Tibial nerve (tissue), 4 donors: Measurements from ENCODE around the gene ACTA1. TPM values are rescaled to one million over a fixed set of nuclear protein-coding genes. Genes with fewer than 3 reads are reported as not detected.

Experiments used
- DNase-seq, 2 donors: peaks; one replicate each; pipeline ENCODE4 v3.0.0-alpha.2; 2019; ENCODE audit warnings: low spot score in 2 of 2
- H3K27ac ChIP-seq, 4 donors: fragments of 200-600 bp; sonication (generic) in 3 of 4; one replicate each; pipeline ENCODE4 v1.5.1; 2017 to 2019; ENCODE audit warnings: mild to moderate bottlenecking in 1 of 4
- H3K27me3 ChIP-seq, 2 donors: fragments of 200-600 bp; sonication (generic) in 1 of 2; one replicate each; pipeline versions ENCODE4 v1.5.1 to v1.6.0; 2017 to 2019
- H3K36me3 ChIP-seq, 3 donors: fragments of 200-600 bp; sonication (generic); one replicate each; pipeline ENCODE4 v1.5.1; 2018 to 2019
- H3K4me1 ChIP-seq, 4 donors: fragments of 200-600 bp; sonication (generic) in 3 of 4; one replicate each; pipeline ENCODE4 v1.5.1; 2017 to 2019
- H3K4me3 ChIP-seq, 4 donors: fragments of 200-600 bp; sonication (generic) in 3 of 4; one replicate each; pipeline ENCODE4 v1.5.1; 2017 to 2019; ENCODE audit warnings: mild to moderate bottlenecking in 1 of 4, moderate library complexity in 1 of 4
- H3K9me3 ChIP-seq, 4 donors: fragments of 200-600 bp; sonication (generic) in 3 of 4; one replicate each; pipeline ENCODE4 v1.5.1; 2017 to 2019
- EP300 ChIP-seq, 2 donors: sonication (generic); formaldehyde crosslinking; IDR thresholded peaks; one replicate each; pipeline ENCODE4 v1.6.1; 2017; ENCODE audit warnings: antibody characterized with exemption in 2 of 2, mild to moderate bottlenecking in 1 of 2
- POLR2A ChIP-seq, 2 donors: fragments of 450-650 bp; IDR thresholded peaks; one replicate each; pipeline ENCODE4 v1.6.1; 2017; ENCODE audit warnings: antibody characterized with exemption in 2 of 2, mild to moderate bottlenecking in 2 of 2, moderate library complexity in 2 of 2
- WGBS, 2 donors: methylation state at CpG; one replicate each; pipeline ENCODE4 v1.1.5; 2018; 5-methylcytosine and 5-hydroxymethylcytosine counted together
- small RNA-seq: library from RNA; depleted of rRNA; stranded (forward); fragments of <200 nt; gene quantifications from one replicate; pipeline ENCODE3, GENCODE V24; 2016
- total RNA-seq, 4 donors: library from RNA; depleted of rRNA; stranded (reverse); fragments of >200 nt; gene quantifications; one replicate each; pipeline ENCODE4 v1.1.0, GENCODE V29; 2016
- TF ChIP-seq, protein P1 (sequence below), 5 experiments: fragments of 200-600 bp in 3 of 5; fragments of 450-650 bp in 2 of 5; sonication (generic) in 3 of 5; IDR thresholded peaks; one replicate each; pipeline ENCODE4 v1.5.1; 2016 to 2019; ENCODE audit warnings: antibody characterized with exemption in 5 of 5, mild to moderate bottlenecking in 3 of 5, moderate library complexity in 2 of 5

ACTA1 gene
- total RNA-seq, 4 donors from 2014 or later, result 0.39 to 1.0 TPM; not detected in 2

DNA sequence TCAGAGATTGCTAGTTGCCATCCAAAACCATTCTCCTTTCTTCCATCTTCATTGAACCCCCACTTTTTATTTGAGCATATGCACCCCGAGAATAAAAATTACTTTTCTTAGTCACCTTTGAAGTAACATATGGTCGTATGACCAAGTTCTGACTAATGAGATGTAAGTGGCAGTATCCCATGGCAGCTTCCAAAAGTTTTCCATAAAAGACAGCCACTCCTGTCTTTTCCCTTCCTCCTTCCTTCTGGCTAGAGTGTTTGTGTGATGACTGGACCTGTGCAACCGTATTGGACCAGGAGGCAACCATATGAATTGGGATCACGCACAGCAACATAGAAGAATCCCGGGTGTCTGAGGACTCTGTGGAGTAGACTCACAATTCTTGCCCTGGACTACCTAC lies 49.9 kb downstream of the ACTA1 start:
- Histone ChIP-seq H3K9me3 (no peaks in the 10 kb centered on the region), H3K27ac (no peak overlapping the region), H3K4me3 (no peak overlapping the region), H3K4me1 (no peaks in the 10 kb centered on the region), H3K27me3 (peaks cover 0 to 4% of the 10 kb centered on the region in 2 donors), H3K36me3 (no peaks in the 10 kb centered on the region)
- no peak for DNase-seq
- 90 to 92% methylated on average over 5 of the region's 5 CpGs for WGBS, 2 donors
- TF ChIP-seq POLR2A (IDR thresholded peaks at IDR 0.05) (no peak), EP300 (IDR thresholded peaks at IDR 0.05) (no peak)
- TF ChIP-seq, protein P1, sequence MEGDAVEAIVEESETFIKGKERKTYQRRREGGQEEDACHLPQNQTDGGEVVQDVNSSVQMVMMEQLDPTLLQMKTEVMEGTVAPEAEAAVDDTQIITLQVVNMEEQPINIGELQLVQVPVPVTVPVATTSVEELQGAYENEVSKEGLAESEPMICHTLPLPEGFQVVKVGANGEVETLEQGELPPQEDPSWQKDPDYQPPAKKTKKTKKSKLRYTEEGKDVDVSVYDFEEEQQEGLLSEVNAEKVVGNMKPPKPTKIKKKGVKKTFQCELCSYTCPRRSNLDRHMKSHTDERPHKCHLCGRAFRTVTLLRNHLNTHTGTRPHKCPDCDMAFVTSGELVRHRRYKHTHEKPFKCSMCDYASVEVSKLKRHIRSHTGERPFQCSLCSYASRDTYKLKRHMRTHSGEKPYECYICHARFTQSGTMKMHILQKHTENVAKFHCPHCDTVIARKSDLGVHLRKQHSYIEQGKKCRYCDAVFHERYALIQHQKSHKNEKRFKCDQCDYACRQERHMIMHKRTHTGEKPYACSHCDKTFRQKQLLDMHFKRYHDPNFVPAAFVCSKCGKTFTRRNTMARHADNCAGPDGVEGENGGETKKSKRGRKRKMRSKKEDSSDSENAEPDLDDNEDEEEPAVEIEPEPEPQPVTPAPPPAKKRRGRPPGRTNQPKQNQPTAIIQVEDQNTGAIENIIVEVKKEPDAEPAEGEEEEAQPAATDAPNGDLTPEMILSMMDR (IDR thresholded peaks at IDR 0.05), result no peak

DNA sequence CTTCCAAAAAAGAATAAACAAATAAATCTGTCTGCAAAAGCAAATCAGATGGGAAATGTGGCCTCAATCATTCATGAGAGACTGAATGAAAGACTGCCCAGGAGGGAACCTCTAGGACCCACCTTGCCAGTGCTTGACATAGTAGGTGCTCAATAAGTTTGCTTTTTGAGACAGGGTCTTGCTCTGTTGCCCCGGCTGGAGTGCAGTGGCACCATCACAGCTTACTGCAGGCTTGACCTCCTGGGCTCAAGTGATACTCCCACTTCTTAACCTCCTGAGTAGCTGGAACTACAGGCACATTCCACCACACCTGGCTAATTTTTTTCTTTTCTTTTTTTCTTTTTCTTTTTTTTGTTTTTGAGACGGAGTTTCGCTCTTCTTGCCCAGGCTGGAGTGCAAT lies 50.7 kb downstream of the ACTA1 start:
- 93 to 97% methylated on average over 3 of the region's 3 CpGs for WGBS, 2 donors
- Histone ChIP-seq H3K27me3 (peaks cover 0 to 4% of the 10 kb centered on the region in 2 donors), H3K4me1 (no peaks in the 10 kb centered on the region), H3K36me3 (no peaks in the 10 kb centered on the region), H3K27ac (no peak overlapping the region), H3K4me3 (no peak overlapping the region), H3K9me3 (no peaks in the 10 kb centered on the region)
- TF ChIP-seq, protein P1 (IDR thresholded peaks at IDR 0.05), result no peak
- TF ChIP-seq POLR2A (IDR thresholded peaks at IDR 0.05) (no peak), EP300 (IDR thresholded peaks at IDR 0.05) (no peak)
- DNase-seq, result no peak

Small RNA genes lying within 50 kb of the gene (small RNA-seq; reads per million reads assigned to genes)
- gene RN7SKP276 (not detected), gene RNU6-180P (not detected)

Other genes starting within 250 kb of the ACTA1 start
- gene RAB4A, start 163.0 kb downstream of the ACTA1 start, total RNA-seq, result 10 to 100 TPM; 16.2 to 41.3 (median 31.2) TPM
- 10 to 100 TPM in 2 of 4 donors, 1 to 10 TPM in 2; 7.2 to 18.1 (median 11.5) TPM for gene CCSAP, start 91.0 kb downstream of the ACTA1 start, total RNA-seq
- 10 to 100 TPM; 24.9 to 56.1 (median 43.2) TPM for gene NUP133, start 74.2 kb upstream of the ACTA1 start, total RNA-seq
- gene ABCB10, start 124.6 kb upstream of the ACTA1 start, total RNA-seq, result 10 to 100 TPM; 24.7 to 39.1 (median 27.2) TPM
- gene TAF5L, start 192.0 kb upstream of the ACTA1 start, total RNA-seq, result 10 to 100 TPM in 1 of 4 donors, 1 to 10 TPM in 3; 7.1 to 18.6 (median 8.6) TPM
- 10 to 100 TPM in 2 of 4 donors, 1 to 10 TPM in 2; 8.7 to 13.1 (median 10.0) TPM for gene URB2, start 192.2 kb upstream of the ACTA1 start, total RNA-seq